ENCODE measurements around the gene LHX3.

The LHX3 gene

GRCh38 chr9:136178061-136178772 is 26.7 kb downstream of the LHX3 start:
- no peak for DNase-seq (ENCODE audit: low read depth, low spot score)

- DNase-seq (ENCODE audit: low read depth, low spot score) = no peak
These were observed 27.7 kb downstream of the LHX3 start for GRCh38 chr9:136177224-136177623.

- DNase-seq (ENCODE audit: low read depth, low spot score) = no peak
These were observed 29.2 kb downstream of the LHX3 start for GRCh38 chr9:136175616-136176197.

GRCh38 chr9:136174779-136175615 is 29.9 kb downstream of the LHX3 start:
- DNase-seq (ENCODE audit: low read depth, low spot score) = no peak

GRCh38 chr9:136173648-136174290 is 31.2 kb downstream of the LHX3 start:
- no peak for DNase-seq (ENCODE audit: low read depth, low spot score)

GRCh38 chr9:136172412-136173079 is 32.4 kb downstream of the LHX3 start:
- no peak for DNase-seq (ENCODE audit: low read depth, low spot score)

GRCh38 chr9:136171801-136172411 is 33.0 kb downstream of the LHX3 start:
- DNase-seq (ENCODE audit: low read depth, low spot score) = no peak

GRCh38 chr9:136171009-136171800 is 33.7 kb downstream of the LHX3 start:
- peak; percentile 78 for DNase-seq (ENCODE audit: low read depth, low spot score)

- peak; percentile 51 for DNase-seq (ENCODE audit: low read depth, low spot score)
These were observed 34.7 kb downstream of the LHX3 start for GRCh38 chr9:136170006-136170901.

GRCh38 chr9:136169495-136169894 is 35.4 kb downstream of the LHX3 start:
- DNase-seq (ENCODE audit: low read depth, low spot score) = no peak

- no peak for DNase-seq (ENCODE audit: low read depth, low spot score)
These were observed 41.6 kb downstream of the LHX3 start for GRCh38 chr9:136163248-136163850.

GRCh38 chr9:136160995-136161610 is 43.8 kb downstream of the LHX3 start:
- DNase-seq (ENCODE audit: low read depth, low spot score) = no peak

GRCh38 chr9:136160381-136160841 is 44.5 kb downstream of the LHX3 start:
- DNase-seq (ENCODE audit: low read depth, low spot score) = no peak

- no peak for DNase-seq (ENCODE audit: low read depth, low spot score)
These were observed 45.1 kb downstream of the LHX3 start for GRCh38 chr9:136159851-136160250.

GRCh38 chr9:136157477-136158265 is 47.3 kb downstream of the LHX3 start:
- DNase-seq (ENCODE audit: low read depth, low spot score) = no peak

- DNase-seq (ENCODE audit: low read depth, low spot score) = no peak
These were observed 48.5 kb downstream of the LHX3 start for GRCh38 chr9:136156209-136157120.
